Stimulated activated naive CD4-positive, alpha-beta T cell (primary cell): ENCODE data around the gene SCCPDH.
A peak's percentile ranks its signal among the peaks of the same experiment; 100 is the strongest.
"Not testable (repeated sequence)": the region's sequence is repeated elsewhere in the genome, so short reads cannot be mapped to it uniquely, and the experiment has no call there.

Experiments
- DNase-seq, 6 experiments: peaks; one replicate each; lab custom pipeline; 2025; lab: John Stamatoyannopoulos, UW

SCCPDH gene

GRCh38 chr1:246708166-246708565 lies 16.0 kb upstream of the SCCPDH start:
- no peak for DNase-seq

- no peak for DNase-seq
Observed at GRCh38 chr1:246709196-246709595, 15.0 kb upstream of the SCCPDH start.

GRCh38 chr1:246709835-246710234 lies 14.4 kb upstream of the SCCPDH start:
- DNase-seq: no peak

- DNase-seq: no peak
Observed at GRCh38 chr1:246711548-246712003, 12.6 kb upstream of the SCCPDH start.

GRCh38 chr1:246712428-246712827 lies 11.8 kb upstream of the SCCPDH start:
- DNase-seq: not testable (repeated sequence)

GRCh38 chr1:246719361-246719760 lies 4.8 kb upstream of the SCCPDH start:
- DNase-seq: not testable (repeated sequence)

GRCh38 chr1:246720814-246721213 lies 3.4 kb upstream of the SCCPDH start:
- not testable (repeated sequence) for DNase-seq

- DNase-seq: no peak
Observed at GRCh38 chr1:246722720-246723119, 1.5 kb upstream of the SCCPDH start.

GRCh38 chr1:246724731-246725095 lies 504 bp downstream of the SCCPDH start:
- peak in 1 of 6 experiments; percentile 40 for DNase-seq

- no peak for DNase-seq
Observed at GRCh38 chr1:246725191-246725590, 982 bp downstream of the SCCPDH start.

GRCh38 chr1:246726255-246726679 lies 2.1 kb downstream of the SCCPDH start:
- DNase-seq: no peak

- DNase-seq: no peak
Observed at GRCh38 chr1:246726881-246727280, 2.7 kb downstream of the SCCPDH start.

- no peak for DNase-seq
Observed at GRCh38 chr1:246727594-246727993, 3.4 kb downstream of the SCCPDH start.

- no peak for DNase-seq
Observed at GRCh38 chr1:246728311-246728710, 4.1 kb downstream of the SCCPDH start.

- not testable (repeated sequence) for DNase-seq
Observed at GRCh38 chr1:246729040-246729439, 4.8 kb downstream of the SCCPDH start.

- DNase-seq: no peak
Observed at GRCh38 chr1:246730839-246731238, 6.6 kb downstream of the SCCPDH start.

- not testable (repeated sequence) for DNase-seq
Observed at GRCh38 chr1:246731873-246732272, 7.7 kb downstream of the SCCPDH start.

- DNase-seq: no peak
Observed at GRCh38 chr1:246733704-246734103, 9.5 kb downstream of the SCCPDH start.

GRCh38 chr1:246734866-246735265 lies 10.7 kb downstream of the SCCPDH start:
- no peak for DNase-seq

GRCh38 chr1:246735735-246736134 lies 11.5 kb downstream of the SCCPDH start:
- DNase-seq: no peak

GRCh38 chr1:246742396-246742795 lies 18.2 kb downstream of the SCCPDH start:
- no peak for DNase-seq

- not testable (repeated sequence) for DNase-seq
Observed at GRCh38 chr1:246746155-246746554, 21.9 kb downstream of the SCCPDH start.

GRCh38 chr1:246748006-246748405 lies 23.8 kb downstream of the SCCPDH start:
- no peak for DNase-seq

GRCh38 chr1:246748867-246749266 lies 24.7 kb downstream of the SCCPDH start:
- no peak for DNase-seq

- no peak for DNase-seq
Observed at GRCh38 chr1:246750752-246751151, 26.5 kb downstream of the SCCPDH start.
